BJ (cell line): ENCODE data around the gene PHACTR1. TPM values are rescaled to one million over a fixed set of nuclear protein-coding genes. Genes with fewer than 3 reads are reported as not detected.

Experiments used
- CTCF ChIA-PET: fragments of 350-600 bp; formaldehyde crosslinking; extraction: SDS; loops from one replicate; lab custom pipeline; 2021; ENCODE audit warnings: antibody characterized with exemption, inconsistent platforms; lab: Yijun Ruan, JAX
- POLR2A ChIA-PET: fragments of 300-600 bp; sonication (Branson Sonifier 250); formaldehyde crosslinking; extraction: SDS; loops from one replicate; lab custom pipeline; 2021; ENCODE audit warnings: antibody characterized with exemption; lab: Charles Lee
- DNase-seq: peaks from one replicate; pipeline ENCODE4 v3.0.0-alpha.2; 2011; ENCODE audit warnings: low read depth
- H3K27me3 ChIP-seq: 2 replicates; pipeline ENCODE4 v1.6.0; 2011; ENCODE audit warnings: low read length; ENCODE audit not compliant: control insufficient read depth, insufficient read depth
- H3K36me3 ChIP-seq: 2 replicates; pipeline ENCODE4 v1.5.1; 2011; ENCODE audit warnings: low read length; ENCODE audit not compliant: control insufficient read depth, insufficient read depth
- H3K4me3 ChIP-seq: 2 replicates; pipeline ENCODE4 v1.5.1; 2011; ENCODE audit warnings: low read depth, mild to moderate bottlenecking, control low read depth, low read length
- CTCF ChIP-seq: IDR thresholded peaks from 2 replicates; pipeline ENCODE4 v1.5.1; 2011; ENCODE audit warnings: low read depth, mild to moderate bottlenecking, control low read depth, inconsistent platforms, low read length, moderate library complexity; ENCODE audit not compliant: insufficient read depth
- polyA plus RNA-seq: library from polyadenylated mRNA; depleted of rRNA; stranded (reverse); fragments of >200 nt; gene quantifications from 2 replicates; pipeline ENCODE4 v1.2.3, GENCODE V29; 2011

Gene PHACTR1
- polyA plus RNA-seq, 1 experiment: 0.40 TPM

DNA sequence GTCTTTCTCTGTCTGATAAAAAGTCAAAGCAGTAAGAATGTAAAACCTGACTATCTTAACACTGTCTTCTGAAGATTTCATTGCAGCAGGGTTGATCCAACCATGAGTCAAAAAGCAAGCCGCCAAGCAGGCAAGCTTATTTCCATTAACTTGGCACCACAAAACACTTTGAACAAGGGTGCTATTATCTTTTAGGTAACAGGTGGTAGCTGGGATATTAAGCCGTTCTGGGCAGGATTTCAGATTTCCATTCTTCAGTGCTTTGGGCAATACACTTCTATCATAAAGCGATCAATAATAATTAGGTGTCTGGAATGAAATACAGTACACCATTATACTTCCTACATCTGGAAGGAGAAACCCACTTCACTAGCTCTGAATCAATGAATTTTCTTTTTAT is 429.9 kb downstream of the PHACTR1 start:
- ChIA-PET CTCF (interaction anchor here (1.7 kb wide), 1 partner anchor 9 kb away, joined by 4 read pairs; no protein-coding TSS in a partner anchor), POLR2A (interaction anchor here (0.6 kb wide), 1 partner anchor 450 kb away, joined by 3 read pairs; no protein-coding TSS in a partner anchor)
- Histone ChIP-seq H3K27me3 (no peaks in the 10 kb centered on the region; the same call in 1 of the 2 replicates), H3K4me3 (no peak overlapping the region), H3K36me3 (no peaks in the 10 kb centered on the region)
- TF ChIP-seq CTCF: no peak
- no peak for DNase-seq

DNA sequence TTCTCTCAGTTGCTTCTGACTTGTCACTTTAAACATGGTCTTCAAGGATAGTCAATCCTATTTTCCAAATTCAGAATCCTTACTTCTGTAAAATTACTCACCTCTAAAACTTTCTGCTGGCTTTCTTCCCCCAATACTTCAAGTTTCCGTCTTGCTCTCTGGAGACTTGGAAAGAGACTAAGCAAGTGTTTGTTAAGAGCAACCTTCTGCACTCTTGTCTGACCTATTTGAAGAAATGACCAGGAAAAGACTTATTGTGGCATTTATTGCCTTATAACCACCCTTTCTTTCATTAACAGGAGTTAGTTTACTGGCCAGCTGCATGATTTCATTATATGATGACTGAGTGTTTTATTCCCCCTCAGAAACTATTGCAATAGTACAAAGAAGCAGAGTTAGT is 430.8 kb downstream of the PHACTR1 start:
- POLR2A ChIA-PET: no interaction called here
- no peaks in the 10 kb centered on the region; the same call in 1 of the 2 replicates for H3K27me3 ChIP-seq
- TF ChIP-seq CTCF: no peak
- H3K4me3 ChIP-seq: no peak overlapping the region
- CTCF ChIA-PET: interaction anchor here (1.7 kb wide), 1 partner anchor 8 kb away, joined by 4 read pairs; no protein-coding TSS in a partner anchor
- no peaks in the 10 kb centered on the region for H3K36me3 ChIP-seq
- DNase-seq: no peak

DNA sequence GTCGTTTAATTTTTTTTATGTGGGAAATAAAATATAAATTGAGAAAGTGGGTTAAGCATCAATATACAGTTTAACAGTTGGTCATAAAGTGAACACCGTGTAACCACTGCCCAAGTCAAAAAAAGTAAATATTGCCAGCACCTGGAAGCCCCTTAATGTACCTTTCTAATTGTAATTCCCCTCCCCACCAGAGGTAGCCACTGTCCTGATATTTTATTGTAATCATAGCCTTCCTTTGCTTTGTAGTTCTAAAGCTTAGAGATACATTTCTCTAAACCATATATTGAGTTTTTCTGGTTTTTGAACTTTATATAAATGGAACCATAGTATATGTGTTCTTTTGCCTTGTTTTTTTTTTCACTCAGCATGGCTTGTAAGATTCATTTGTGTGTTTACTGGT is 431.2 kb downstream of the PHACTR1 start:
- CTCF ChIA-PET: no interaction called here

DNA sequence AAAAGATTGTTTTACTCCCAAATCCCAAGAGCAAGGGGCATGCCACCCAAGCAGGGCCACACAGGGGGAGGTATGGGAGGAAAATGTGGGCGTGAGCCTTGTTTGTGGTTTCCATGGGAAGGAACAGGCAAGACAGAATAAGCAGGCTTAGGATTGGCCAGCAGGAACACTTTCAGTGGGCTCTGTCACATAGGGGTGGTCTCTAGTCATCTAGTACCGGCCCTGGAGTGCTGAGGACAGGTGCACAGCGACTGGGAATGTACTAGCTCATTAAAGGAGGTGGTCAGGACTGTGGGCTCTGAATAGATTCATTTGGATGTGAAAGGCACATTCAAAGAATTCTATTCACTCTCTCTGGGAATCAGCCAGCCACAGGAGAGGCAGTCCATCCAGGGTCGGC is 436.2 kb downstream of the PHACTR1 start:
- no peak overlapping the region for H3K4me3 ChIP-seq
- ChIA-PET POLR2A (no interaction called here), CTCF (no interaction called here)
- no peaks in the 10 kb centered on the region for H3K36me3 ChIP-seq
- DNase-seq: no peak
- no peaks in the 10 kb centered on the region; the same call in 1 of the 2 replicates for H3K27me3 ChIP-seq
- no peak for TF ChIP-seq CTCF

More for the DNA sequence above, 431.2 kb downstream of the PHACTR1 start:
- no peaks in the 10 kb centered on the region; the same call in 1 of the 2 replicates for H3K27me3 ChIP-seq
- TF ChIP-seq CTCF: no peak
- H3K36me3 ChIP-seq: no peaks in the 10 kb centered on the region
- POLR2A ChIA-PET: no interaction called here
- H3K4me3 ChIP-seq: no peak overlapping the region
- DNase-seq: no peak

DNA sequence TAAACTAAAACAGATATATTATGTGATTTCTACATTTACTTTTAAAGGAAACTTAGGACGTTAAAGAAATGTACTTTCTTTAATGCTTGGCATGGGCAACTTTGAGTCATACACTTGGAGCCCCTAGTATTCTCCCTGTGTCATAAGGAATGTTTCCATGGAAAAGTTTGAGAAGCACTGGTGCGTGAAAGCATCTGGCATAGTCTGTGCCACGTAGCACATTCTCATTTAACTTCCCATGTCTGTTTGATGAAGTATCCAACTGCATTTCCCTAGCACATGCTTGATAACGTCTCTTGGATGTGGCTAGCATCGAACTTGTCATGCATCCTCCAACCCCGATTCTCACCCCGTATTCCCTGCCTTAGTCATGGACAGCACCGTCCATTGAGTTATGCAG is 439.8 kb downstream of the PHACTR1 start:
- POLR2A ChIA-PET: no interaction called here
- H3K4me3 ChIP-seq: no peak overlapping the region
- TF ChIP-seq CTCF: no peak
- H3K27me3 ChIP-seq: no peaks in the 10 kb centered on the region
- H3K36me3 ChIP-seq: no peaks in the 10 kb centered on the region
- no peak for DNase-seq
- CTCF ChIA-PET: interaction anchor here (0.6 to 0.8 kb wide), 2 partner anchors 10 to 38 kb away, joined by 3 to 4 read pairs; no protein-coding TSS in a partner anchor
